Stimulated activated CD8-positive, alpha-beta memory T cell treated with anti-CD3 and anti-CD28 coated beads, Interleukin-15, amount 100 ng/mL, for 24 hours (primary cell): ENCODE measurements around the gene ZNF398.
"Not testable (repeated sequence)": the region's sequence is repeated elsewhere in the genome, so short reads cannot be mapped to it uniquely, and the experiment has no call there.

Experiments used
- DNase-seq: peaks from one replicate; pipeline ENCODE4 v3.0.0-alpha.2; 2020; ENCODE audit warnings: low read depth

ZNF398 gene

DNA sequence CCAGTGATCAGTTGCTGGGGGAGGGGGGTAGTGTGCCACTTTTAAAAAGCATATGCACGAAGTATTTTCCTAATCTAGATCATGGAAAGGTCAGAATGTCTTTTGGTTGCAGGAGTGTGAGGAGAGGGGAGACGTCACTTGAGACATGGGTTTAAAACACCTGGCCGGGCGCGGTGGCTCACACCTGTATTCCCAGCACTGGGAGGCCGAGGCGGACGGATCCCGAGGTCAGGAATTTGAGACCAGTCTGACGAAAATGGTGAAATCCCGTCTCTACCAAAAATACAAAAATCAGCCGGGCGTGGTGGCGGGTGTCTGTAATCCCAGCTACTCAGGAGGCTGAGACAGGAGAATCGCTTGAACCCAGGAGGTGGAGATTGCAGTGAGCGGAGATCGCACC, 79.1 kb downstream of the ZNF398 start:
- not testable (repeated sequence) for DNase-seq

GRCh38 chr7:149226840-149227494, 79.7 kb downstream of the ZNF398 start:
- no peak for DNase-seq

DNA sequence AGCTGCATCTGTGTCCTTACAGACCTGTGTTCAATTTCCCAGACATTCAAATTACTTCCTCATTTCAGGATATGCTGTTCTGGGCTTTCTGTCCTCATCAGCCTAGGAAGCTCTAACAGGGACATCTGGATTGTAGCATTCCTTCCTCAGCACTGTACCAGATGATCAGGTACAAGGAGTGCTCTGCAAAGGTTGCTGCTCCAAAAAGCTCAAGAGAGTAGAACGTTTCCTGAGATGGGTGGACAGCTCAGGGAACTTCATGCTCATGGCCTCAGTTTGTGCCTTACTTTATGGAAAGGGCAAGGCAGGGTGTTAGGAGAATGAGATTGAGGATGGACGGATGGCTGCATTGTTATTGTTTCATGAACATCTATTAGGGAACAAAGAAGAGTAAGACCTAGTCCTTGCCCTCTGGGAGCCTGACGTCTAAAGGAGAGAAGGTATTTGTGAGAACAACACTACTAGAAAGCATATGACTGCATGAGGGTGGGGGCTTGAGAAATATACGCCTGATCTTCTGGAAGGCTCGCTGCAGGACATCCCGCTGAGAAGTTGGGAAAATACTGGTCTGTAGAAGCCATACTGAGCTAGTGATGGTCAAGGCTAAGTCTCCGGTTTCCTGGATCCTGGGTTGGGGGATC, 81.7 kb downstream of the ZNF398 start:
- DNase-seq = no peak

DNA sequence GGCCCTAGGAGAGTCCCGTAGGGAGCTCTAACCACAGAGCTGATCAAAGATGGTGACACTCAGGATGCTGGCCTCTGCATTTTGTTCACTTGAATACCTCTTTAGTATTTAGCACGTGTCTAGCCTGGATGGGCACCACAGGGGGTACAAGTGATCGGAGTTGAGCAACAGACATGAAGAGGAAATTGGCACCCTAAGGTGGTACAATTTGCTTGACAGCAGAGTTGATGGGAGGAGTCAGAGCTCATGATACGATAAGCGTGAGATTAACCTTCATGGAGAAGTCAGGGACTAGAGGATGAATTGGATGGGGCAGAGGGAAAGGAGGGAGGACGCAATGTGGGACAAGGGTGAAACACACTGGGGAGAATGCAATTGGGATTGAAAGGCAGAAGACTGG, 82.3 kb downstream of the ZNF398 start:
- no peak for DNase-seq

GRCh38 chr7:149232362-149232761, 85.1 kb downstream of the ZNF398 start:
- DNase-seq = no peak
